Cardiac muscle cell (in vitro differentiated cells and primary cell): Measurements from ENCODE around the gene TARP.

ENCODE experiments used
- DNase-seq, 2 donors: peaks; one replicate each; pipeline versions ENCODE4 v3.0.0 to v3.0.0-alpha.2; 2010 to 2017; ENCODE audit warnings: low read depth in 1 of 2, low spot score in 1 of 2
- H3K27ac ChIP-seq: fragments of 200-600 bp; sonication (generic); 2 replicates; pipeline ENCODE4 v1.5.1; 2016
- H3K27me3 ChIP-seq: fragments of 200-600 bp; sonication (generic); 2 replicates; pipeline ENCODE4 v1.6.0; 2016; ENCODE audit warnings: control low read depth
- H3K36me3 ChIP-seq: fragments of 200-600 bp; sonication (generic); 2 replicates; pipeline ENCODE4 v1.5.1; 2016; ENCODE audit warnings: control low read depth
- H3K4me1 ChIP-seq: fragments of 200-600 bp; sonication (generic); 2 replicates; pipeline ENCODE4 v1.8.1; 2017; ENCODE audit warnings: low read depth, mild to moderate bottlenecking, mixed run types
- H3K4me3 ChIP-seq: fragments of 200-600 bp; sonication (generic); 2 replicates; pipeline ENCODE4 v1.5.1; 2016; ENCODE audit warnings: mild to moderate bottlenecking
- H3K9me3 ChIP-seq: fragments of 200-600 bp; sonication (generic); 2 replicates; pipeline ENCODE4 v1.5.1; 2017; ENCODE audit warnings: low read depth, mild to moderate bottlenecking, control low read depth
- CTCF ChIP-seq: IDR thresholded peaks from 2 replicates; pipeline ENCODE4 v1.5.1; 2012; ENCODE audit warnings: low read depth, mild to moderate bottlenecking, low read length

The TARP gene

GRCh38 chr7:38307640-38308039, 34.2 kb upstream of the TARP start:
- Histone ChIP-seq H3K4me3 (no peak overlapping the region), H3K27ac (no peak overlapping the region), H3K9me3 (no peaks in the 10 kb centered on the region), H3K36me3 (no peaks in the 10 kb centered on the region), H3K4me1 (no peaks in the 10 kb centered on the region), H3K27me3 (no peaks in the 10 kb centered on the region)
- no peak for DNase-seq
- no peak for TF ChIP-seq CTCF

GRCh38 chr7:38306914-38307313, 33.5 kb upstream of the TARP start:
- Histone ChIP-seq H3K4me1 (no peaks in the 10 kb centered on the region), H3K4me3 (no peak overlapping the region), H3K36me3 (no peaks in the 10 kb centered on the region), H3K27me3 (no peaks in the 10 kb centered on the region), H3K27ac (no peak overlapping the region), H3K9me3 (no peaks in the 10 kb centered on the region)
- no peak for DNase-seq
- no peak for TF ChIP-seq CTCF

- H3K4me1 ChIP-seq = no peaks in the 10 kb centered on the region
- TF ChIP-seq CTCF = no peak
- no peak overlapping the region for H3K27ac ChIP-seq
- H3K9me3 ChIP-seq = no peaks in the 10 kb centered on the region
- no peak overlapping the region for H3K4me3 ChIP-seq
- no peaks in the 10 kb centered on the region for H3K36me3 ChIP-seq
- H3K27me3 ChIP-seq = no peaks in the 10 kb centered on the region
- DNase-seq = no peak
These were observed 32.7 kb upstream of the TARP start for GRCh38 chr7:38306171-38306570.

- no peak for DNase-seq
- Histone ChIP-seq H3K27me3 (no peaks in the 10 kb centered on the region), H3K4me1 (no peaks in the 10 kb centered on the region), H3K9me3 (no peaks in the 10 kb centered on the region), H3K27ac (no peak overlapping the region), H3K4me3 (no peak overlapping the region), H3K36me3 (no peaks in the 10 kb centered on the region)
- TF ChIP-seq CTCF = no peak
These were observed 30.4 kb upstream of the TARP start for GRCh38 chr7:38303866-38304265.

- no peak for TF ChIP-seq CTCF
- no peaks in the 10 kb centered on the region for H3K9me3 ChIP-seq
These were observed 26.7 kb upstream of the TARP start for GRCh38 chr7:38300175-38300574.

More at GRCh38 chr7:38300175-38300574, 26.7 kb upstream of the TARP start:
- no peak overlapping the region for H3K27ac ChIP-seq
- no peaks in the 10 kb centered on the region for H3K36me3 ChIP-seq
- no peak for DNase-seq
- no peaks in the 10 kb centered on the region for H3K27me3 ChIP-seq
- no peak overlapping the region for H3K4me3 ChIP-seq
- no peaks in the 10 kb centered on the region for H3K4me1 ChIP-seq
